Vagina (tissue), 2 donors: ENCODE measurements around the gene FAM124A. TPM values are rescaled to one million over a fixed set of nuclear protein-coding genes. Genes with fewer than 3 reads are reported as not detected.

ENCODE experiments used
- DNase-seq, 2 donors: peaks; one replicate each; pipeline ENCODE4 v3.0.0-alpha.2; 2017; ENCODE audit errors: extremely low spot score in 2 of 2
- H3K27ac ChIP-seq: fragments of 200-600 bp; sonication (generic); one replicate; pipeline ENCODE4 v1.5.1; 2019
- H3K27me3 ChIP-seq: fragments of 200-600 bp; sonication (generic); one replicate; pipeline ENCODE4 v1.5.1; 2019
- H3K36me3 ChIP-seq, 2 donors: fragments of 200-600 bp; sonication (generic); one replicate each; pipeline ENCODE4 v1.5.1; 2017 to 2019
- H3K4me1 ChIP-seq: fragments of 200-600 bp; sonication (generic); one replicate; pipeline ENCODE4 v1.5.1; 2019
- H3K4me3 ChIP-seq, 2 donors: fragments of 200-600 bp; sonication (generic); 1 replicate in 1 of 2; 2 replicates in 1 of 2; pipeline ENCODE4 v1.5.1; 2016 to 2019
- H3K9me3 ChIP-seq: fragments of 200-600 bp; sonication (generic); one replicate; pipeline ENCODE4 v1.5.1; 2019
- POLR2A ChIP-seq, 2 donors: fragments of 450-650 bp; IDR thresholded peaks; one replicate each; pipeline ENCODE4 v1.6.1; 2017; ENCODE audit warnings: antibody characterized with exemption in 2 of 2, mild to moderate bottlenecking in 2 of 2, moderate library complexity in 2 of 2
- POLR2AphosphoS5 ChIP-seq, 2 donors: sonication (generic); formaldehyde crosslinking; IDR thresholded peaks; one replicate each; pipeline ENCODE4 v1.9.0; 2017; ENCODE audit warnings: antibody characterized with exemption in 2 of 2, mild to moderate bottlenecking in 2 of 2, low read depth in 1 of 2; ENCODE audit not compliant: insufficient read depth in 1 of 2
- intact Hi-C: fragments of 100-400 bp; cut with DNase I; formaldehyde crosslinking; loops from one replicate; pipeline ENCODE4 v1.15.1; 2023
- total RNA-seq: library from RNA; depleted of rRNA; stranded (reverse); fragments of >200 nt; gene quantifications from one replicate; pipeline ENCODE4 v1.2.3, GENCODE V29; 2016
- TF ChIP-seq, protein P1 (sequence below), 3 experiments: fragments of 450-650 bp in 2 of 3; fragments of 200-600 bp in 1 of 3; sonication (generic) in 1 of 3; IDR thresholded peaks; one replicate each; pipeline ENCODE4 v1.5.1; 2017 to 2019; ENCODE audit warnings: antibody characterized with exemption in 3 of 3, mild to moderate bottlenecking in 2 of 3, moderate library complexity in 2 of 3

FAM124A gene
- total RNA-seq, 1 donor from 2014 or later = 5.4 TPM

DNA sequence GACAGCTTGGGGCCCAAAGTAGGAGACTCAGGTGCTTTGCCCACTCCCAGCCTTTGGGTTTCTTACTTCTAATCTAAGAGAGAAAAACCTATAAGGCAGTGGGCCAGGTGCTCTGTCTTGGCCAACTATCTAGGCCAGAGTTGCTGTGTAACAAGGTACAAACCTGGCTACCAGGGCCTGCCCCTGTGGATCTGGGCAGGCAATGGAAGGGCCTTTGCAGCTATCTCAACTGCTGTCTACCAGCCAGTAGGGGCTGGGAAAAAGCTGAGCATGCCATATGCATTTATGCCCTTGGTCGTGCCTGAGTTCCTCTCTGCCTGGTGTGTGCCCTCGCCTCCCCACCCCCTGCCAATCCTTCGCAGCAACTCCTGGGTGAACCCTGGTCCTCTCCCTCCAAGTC, 100.6 kb downstream of the FAM124A start:
- Histone ChIP-seq H3K27me3 (no peaks in the 10 kb centered on the region), H3K9me3 (no peaks in the 10 kb centered on the region), H3K4me3 (no peak overlapping the region), H3K4me1 (no peaks in the 10 kb centered on the region), H3K27ac (no peak overlapping the region), H3K36me3 (no peaks in the 10 kb centered on the region)
- no peak for TF ChIP-seq POLR2AphosphoS5 (IDR thresholded peaks at IDR 0.05; ENCODE audit: insufficient read depth in 1 of 2, low read depth in 1 of 2)
- TF ChIP-seq, protein P1, sequence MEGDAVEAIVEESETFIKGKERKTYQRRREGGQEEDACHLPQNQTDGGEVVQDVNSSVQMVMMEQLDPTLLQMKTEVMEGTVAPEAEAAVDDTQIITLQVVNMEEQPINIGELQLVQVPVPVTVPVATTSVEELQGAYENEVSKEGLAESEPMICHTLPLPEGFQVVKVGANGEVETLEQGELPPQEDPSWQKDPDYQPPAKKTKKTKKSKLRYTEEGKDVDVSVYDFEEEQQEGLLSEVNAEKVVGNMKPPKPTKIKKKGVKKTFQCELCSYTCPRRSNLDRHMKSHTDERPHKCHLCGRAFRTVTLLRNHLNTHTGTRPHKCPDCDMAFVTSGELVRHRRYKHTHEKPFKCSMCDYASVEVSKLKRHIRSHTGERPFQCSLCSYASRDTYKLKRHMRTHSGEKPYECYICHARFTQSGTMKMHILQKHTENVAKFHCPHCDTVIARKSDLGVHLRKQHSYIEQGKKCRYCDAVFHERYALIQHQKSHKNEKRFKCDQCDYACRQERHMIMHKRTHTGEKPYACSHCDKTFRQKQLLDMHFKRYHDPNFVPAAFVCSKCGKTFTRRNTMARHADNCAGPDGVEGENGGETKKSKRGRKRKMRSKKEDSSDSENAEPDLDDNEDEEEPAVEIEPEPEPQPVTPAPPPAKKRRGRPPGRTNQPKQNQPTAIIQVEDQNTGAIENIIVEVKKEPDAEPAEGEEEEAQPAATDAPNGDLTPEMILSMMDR (IDR thresholded peaks at IDR 0.05) = no peak
- no peak for TF ChIP-seq POLR2A (IDR thresholded peaks at IDR 0.05)
- intact Hi-C loops = no loop called here
- DNase-seq = peak in 1 of 2 donors; percentile 81

- no peak overlapping the region for H3K4me3 ChIP-seq
- intact Hi-C loops = no loop called here
- TF ChIP-seq, protein P1 (IDR thresholded peaks at IDR 0.05) = no peak
- TF ChIP-seq POLR2A (IDR thresholded peaks at IDR 0.05) (no peak), POLR2AphosphoS5 (IDR thresholded peaks at IDR 0.05; ENCODE audit: insufficient read depth in 1 of 2, low read depth in 1 of 2) (no peak)
- no peak overlapping the region for H3K27ac ChIP-seq
- no peaks in the 10 kb centered on the region for H3K9me3 ChIP-seq
- DNase-seq = peak in 1 of 2 donors; percentile 37
- H3K36me3 ChIP-seq = no peaks in the 10 kb centered on the region
- H3K4me1 ChIP-seq = no peaks in the 10 kb centered on the region
- no peaks in the 10 kb centered on the region for H3K27me3 ChIP-seq
Measured at GRCh38 chr13:51323824-51324511, 101.8 kb downstream of the FAM124A start.

GRCh38 chr13:51324714-51325420, 102.7 kb downstream of the FAM124A start:
- intact Hi-C loops = no loop called here
- Histone ChIP-seq H3K4me3 (no peak overlapping the region), H3K9me3 (no peaks in the 10 kb centered on the region), H3K4me1 (no peaks in the 10 kb centered on the region), H3K27me3 (no peaks in the 10 kb centered on the region), H3K36me3 (no peaks in the 10 kb centered on the region), H3K27ac (no peak overlapping the region)
- no peak for DNase-seq
- TF ChIP-seq POLR2A (IDR thresholded peaks at IDR 0.05) (no peak), POLR2AphosphoS5 (IDR thresholded peaks at IDR 0.05; ENCODE audit: insufficient read depth in 1 of 2, low read depth in 1 of 2) (no peak)
- TF ChIP-seq, protein P1 (IDR thresholded peaks at IDR 0.05) = no peak

GRCh38 chr13:51325837-51326236, 103.6 kb downstream of the FAM124A start:
- Histone ChIP-seq H3K4me1 (no peaks in the 10 kb centered on the region), H3K27ac (no peak overlapping the region), H3K4me3 (no peak overlapping the region), H3K27me3 (no peaks in the 10 kb centered on the region), H3K36me3 (no peaks in the 10 kb centered on the region), H3K9me3 (no peaks in the 10 kb centered on the region)
- TF ChIP-seq POLR2A (IDR thresholded peaks at IDR 0.05) (no peak), POLR2AphosphoS5 (IDR thresholded peaks at IDR 0.05; ENCODE audit: insufficient read depth in 1 of 2, low read depth in 1 of 2) (no peak)
- TF ChIP-seq, protein P1 (IDR thresholded peaks at IDR 0.05) = no peak
- no peak for DNase-seq
- intact Hi-C loops = no loop called here

DNA sequence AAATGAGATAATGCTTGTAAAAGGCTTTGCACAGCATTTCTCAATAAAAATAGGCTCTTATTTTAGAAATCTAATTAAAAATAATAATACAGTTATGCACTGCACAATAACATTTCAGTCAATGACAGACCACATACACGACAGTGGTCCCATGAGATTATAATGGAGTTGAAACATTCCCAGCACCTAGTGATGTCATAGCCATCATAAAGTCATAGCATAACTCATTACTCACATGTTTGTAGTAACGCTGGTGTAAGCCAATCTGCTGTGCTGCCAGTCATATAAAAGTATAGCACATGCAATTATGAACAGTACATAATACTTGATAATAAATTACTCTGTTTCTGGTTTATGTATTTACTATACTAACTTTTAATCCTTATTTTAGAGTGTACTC, 104.6 kb downstream of the FAM124A start:
- DNase-seq = no peak
- Histone ChIP-seq H3K36me3 (no peaks in the 10 kb centered on the region), H3K27ac (no peak overlapping the region), H3K9me3 (no peaks in the 10 kb centered on the region), H3K4me1 (no peaks in the 10 kb centered on the region), H3K4me3 (no peak overlapping the region), H3K27me3 (no peaks in the 10 kb centered on the region)
- intact Hi-C loops = no loop called here
- TF ChIP-seq POLR2A (IDR thresholded peaks at IDR 0.05) (no peak), POLR2AphosphoS5 (IDR thresholded peaks at IDR 0.05; ENCODE audit: insufficient read depth in 1 of 2, low read depth in 1 of 2) (no peak)
- TF ChIP-seq, protein P1 (IDR thresholded peaks at IDR 0.05) = no peak
